Astrocyte (in vitro differentiated cells and primary cell): ENCODE results near the gene CREB3L2. TPM values are rescaled to one million over a fixed set of nuclear protein-coding genes. Genes with fewer than 3 reads are reported as not detected.

ENCODE experiments used
- DNase-seq: peaks from one replicate; pipeline ENCODE4 v3.0.0-alpha.2; 2010; ENCODE audit warnings: low read depth
- FAIRE-seq: peaks from 2 replicates; lab custom pipeline; 2011; peaks lifted over from hg19 to GRCh38; lab: Jason Lieb, UNC
- H2AFZ ChIP-seq: 2 replicates; pipeline ENCODE4 v1.6.0; 2012; ENCODE audit warnings: low read depth, low read length, inconsistent platforms
- H3K27ac ChIP-seq: 2 replicates; pipeline ENCODE4 v1.5.1; 2011; ENCODE audit warnings: low read depth, low read length, inconsistent platforms
- H3K27me3 ChIP-seq: 2 replicates; pipeline ENCODE4 v1.6.0; 2011; ENCODE audit warnings: low read length, inconsistent platforms; ENCODE audit not compliant: insufficient read depth
- H3K36me3 ChIP-seq: 2 replicates; pipeline ENCODE4 v1.5.1; 2011; ENCODE audit warnings: low read length, inconsistent platforms; ENCODE audit not compliant: insufficient read depth
- H3K4me1 ChIP-seq: 2 replicates; pipeline ENCODE4 v1.5.1; 2011; ENCODE audit warnings: low read length, inconsistent platforms; ENCODE audit not compliant: insufficient read depth
- H3K4me2 ChIP-seq: 2 replicates; pipeline ENCODE4 v1.6.0; 2012; ENCODE audit warnings: low read length, inconsistent platforms
- H3K4me3 ChIP-seq: 2 replicates; pipeline ENCODE4 v1.5.1; 2011; ENCODE audit warnings: low read depth, mild to moderate bottlenecking, low read length, inconsistent platforms; ENCODE audit not compliant: insufficient read depth
- H3K79me2 ChIP-seq: 2 replicates; pipeline ENCODE4 v1.6.0; 2012; ENCODE audit warnings: mild to moderate bottlenecking, low read length, inconsistent platforms; ENCODE audit not compliant: insufficient read depth
- H3K9ac ChIP-seq: 2 replicates; pipeline ENCODE4 v1.6.0; 2012; ENCODE audit warnings: mild to moderate bottlenecking, low read length, inconsistent platforms
- H3K9me3 ChIP-seq: 2 replicates; pipeline ENCODE4 v1.5.1; 2012; ENCODE audit warnings: low read depth, mild to moderate bottlenecking, low read length, inconsistent platforms; ENCODE audit not compliant: insufficient read depth
- H4K20me1 ChIP-seq: 2 replicates; pipeline ENCODE4 v1.6.0; 2012; ENCODE audit warnings: low read length, inconsistent platforms; ENCODE audit not compliant: insufficient read depth
- H3K27ac Mint-ChIP-seq: one replicate; pipeline ENCODE4 v1.8.0; 2021; ENCODE audit warnings: mild to moderate bottlenecking, mixed read lengths; ENCODE audit not compliant: unreplicated experiment
- H3K27me3 Mint-ChIP-seq: one replicate; pipeline ENCODE4 v1.8.0; 2021; ENCODE audit warnings: low read depth, mixed read lengths; ENCODE audit not compliant: unreplicated experiment
- H3K36me3 Mint-ChIP-seq: one replicate; pipeline ENCODE4 v1.8.0; 2021; ENCODE audit warnings: low read depth, mixed read lengths; ENCODE audit not compliant: unreplicated experiment
- H3K4me1 Mint-ChIP-seq: one replicate; pipeline ENCODE4 v1.8.0; 2021; ENCODE audit warnings: low read depth, mixed read lengths; ENCODE audit not compliant: unreplicated experiment
- H3K4me3 Mint-ChIP-seq: one replicate; pipeline ENCODE4 v1.8.0; 2021; ENCODE audit warnings: mild to moderate bottlenecking, moderate library complexity, mixed read lengths; ENCODE audit not compliant: unreplicated experiment
- H3K9me3 Mint-ChIP-seq: one replicate; pipeline ENCODE4 v1.8.0; 2021; ENCODE audit warnings: mild to moderate bottlenecking, mixed read lengths; ENCODE audit not compliant: unreplicated experiment
- EZH2 ChIP-seq: IDR thresholded peaks from 2 replicates; pipeline ENCODE4 v1.6.1; 2012; ENCODE audit warnings: mild to moderate bottlenecking, low read length, inconsistent platforms; ENCODE audit not compliant: insufficient read depth
- total RNA-seq: library from RNA; stranded (reverse); gene quantifications from 2 replicates; pipeline ENCODE4 v1.2.1, GENCODE V29; 2021
- TF ChIP-seq, protein P1 (sequence below): IDR thresholded peaks from 2 replicates; pipeline ENCODE4 v1.5.1; 2011; ENCODE audit warnings: low read depth, mild to moderate bottlenecking, inconsistent platforms, low read length, moderate library complexity; ENCODE audit not compliant: insufficient read depth

CREB3L2 gene
- total RNA-seq, 1 donor from 2014 or later = 116 TPM

DNA sequence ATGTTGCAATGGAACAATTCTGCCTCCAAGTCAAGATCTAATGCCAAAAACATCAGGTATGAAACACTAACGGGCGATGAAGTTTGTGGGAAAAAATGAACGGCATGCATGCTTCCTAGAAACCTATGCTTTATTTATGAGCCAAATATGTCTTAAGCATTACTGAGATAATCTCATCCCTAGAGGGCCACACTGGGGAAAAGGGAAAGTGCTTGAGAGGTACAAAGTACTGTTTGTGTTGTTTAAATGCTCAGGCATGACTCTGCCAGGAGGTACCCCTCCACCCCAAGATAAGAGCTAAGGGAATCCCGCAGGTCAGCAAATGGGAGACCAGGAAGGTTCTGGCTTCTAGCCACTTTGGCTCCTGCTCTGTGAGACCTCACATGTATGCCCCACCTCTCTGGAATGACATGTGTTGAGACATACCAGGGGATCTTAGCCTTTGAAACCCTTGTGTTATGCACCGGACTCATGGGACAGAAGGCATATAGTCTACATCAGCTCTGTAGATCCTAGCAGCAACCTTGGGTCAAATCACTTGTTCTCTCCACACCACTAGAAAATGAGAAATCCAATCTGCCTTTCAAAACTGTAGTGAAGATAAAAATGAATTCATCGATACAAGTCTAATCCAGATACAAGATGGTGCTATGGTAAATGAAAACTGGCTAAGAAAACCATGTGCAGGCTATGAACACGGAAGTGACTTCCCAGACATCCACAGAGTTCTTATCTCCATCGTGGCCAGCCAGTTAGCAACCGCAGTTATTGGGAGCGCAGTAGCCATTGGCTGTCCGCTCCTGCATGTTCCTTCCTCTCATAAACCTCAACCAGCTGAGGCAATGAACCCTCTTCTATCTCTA is 61.0 kb downstream of the CREB3L2 start:
- peaks cover 97% of the 10 kb centered on the region for H3K79me2 ChIP-seq
- TF ChIP-seq EZH2 = no peak
- TF ChIP-seq, protein P1, sequence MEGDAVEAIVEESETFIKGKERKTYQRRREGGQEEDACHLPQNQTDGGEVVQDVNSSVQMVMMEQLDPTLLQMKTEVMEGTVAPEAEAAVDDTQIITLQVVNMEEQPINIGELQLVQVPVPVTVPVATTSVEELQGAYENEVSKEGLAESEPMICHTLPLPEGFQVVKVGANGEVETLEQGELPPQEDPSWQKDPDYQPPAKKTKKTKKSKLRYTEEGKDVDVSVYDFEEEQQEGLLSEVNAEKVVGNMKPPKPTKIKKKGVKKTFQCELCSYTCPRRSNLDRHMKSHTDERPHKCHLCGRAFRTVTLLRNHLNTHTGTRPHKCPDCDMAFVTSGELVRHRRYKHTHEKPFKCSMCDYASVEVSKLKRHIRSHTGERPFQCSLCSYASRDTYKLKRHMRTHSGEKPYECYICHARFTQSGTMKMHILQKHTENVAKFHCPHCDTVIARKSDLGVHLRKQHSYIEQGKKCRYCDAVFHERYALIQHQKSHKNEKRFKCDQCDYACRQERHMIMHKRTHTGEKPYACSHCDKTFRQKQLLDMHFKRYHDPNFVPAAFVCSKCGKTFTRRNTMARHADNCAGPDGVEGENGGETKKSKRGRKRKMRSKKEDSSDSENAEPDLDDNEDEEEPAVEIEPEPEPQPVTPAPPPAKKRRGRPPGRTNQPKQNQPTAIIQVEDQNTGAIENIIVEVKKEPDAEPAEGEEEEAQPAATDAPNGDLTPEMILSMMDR = no peak
- no peak overlapping the region for H2AFZ ChIP-seq
- peak overlapping the region; percentile 74 for H3K27ac ChIP-seq
- Mint-ChIP-seq H3K36me3 (peaks cover 9% of the 10 kb centered on the region), H3K4me3 (no peak overlapping the region), H3K27ac (peak overlapping the region; percentile 43), H3K27me3 (no peaks in the 10 kb centered on the region), H3K9me3 (no peaks in the 10 kb centered on the region), H3K4me1 (peaks cover 66% of the 10 kb centered on the region)
- peak overlapping the region; percentile 66 for H3K9ac ChIP-seq
- DNase-seq = peak; percentile 89
- H4K20me1 ChIP-seq = peaks cover 59% of the 10 kb centered on the region
- H3K4me2 ChIP-seq = peak overlapping the region; percentile 11
- no peak overlapping the region for H3K4me3 ChIP-seq
- peaks cover 4% of the 10 kb centered on the region for H3K36me3 ChIP-seq
- FAIRE-seq = no peak
- H3K4me1 ChIP-seq = peaks cover 50% of the 10 kb centered on the region
- no peaks in the 10 kb centered on the region for H3K9me3 ChIP-seq
- no peaks in the 10 kb centered on the region for H3K27me3 ChIP-seq

DNA sequence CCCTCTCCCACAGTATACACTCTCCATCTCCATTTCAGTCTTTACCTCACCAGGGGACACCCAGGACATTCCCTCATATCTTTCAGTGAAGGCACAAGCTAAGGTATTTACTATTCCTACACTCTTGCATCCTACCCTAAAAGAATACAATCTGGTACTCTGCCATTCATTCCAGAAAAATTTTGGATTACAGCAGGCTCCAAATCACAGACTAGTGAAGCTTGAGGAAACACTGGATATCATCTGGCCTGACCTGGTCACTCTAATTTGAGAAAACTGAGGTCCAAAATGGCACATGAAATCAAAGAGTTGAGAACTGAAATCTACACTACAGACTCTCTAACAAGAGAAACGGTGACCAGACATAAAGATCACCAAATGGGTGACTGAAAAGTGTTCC is 61.7 kb downstream of the CREB3L2 start:
- Mint-ChIP-seq H3K9me3 (no peaks in the 10 kb centered on the region), H3K4me1 (peaks cover 71% of the 10 kb centered on the region), H3K27ac (peak overlapping the region; percentile 73), H3K27me3 (no peaks in the 10 kb centered on the region), H3K4me3 (peak overlapping the region; percentile 30), H3K36me3 (peaks cover 11% of the 10 kb centered on the region)
- peaks cover 53% of the 10 kb centered on the region for H3K4me1 ChIP-seq
- TF ChIP-seq, protein P1 = no peak
- TF ChIP-seq EZH2 = no peak
- H3K4me2 ChIP-seq = peak overlapping the region; percentile 11
- peaks cover 4% of the 10 kb centered on the region for H3K36me3 ChIP-seq
- H3K9me3 ChIP-seq = no peaks in the 10 kb centered on the region
- no peak overlapping the region for H2AFZ ChIP-seq
- peak overlapping the region; percentile 74 for H3K27ac ChIP-seq
- H3K27me3 ChIP-seq = no peaks in the 10 kb centered on the region
- H3K9ac ChIP-seq = peak overlapping the region; percentile 66
- H3K79me2 ChIP-seq = peaks cover 97% of the 10 kb centered on the region
- DNase-seq (no peak), FAIRE-seq (no peak)
- H4K20me1 ChIP-seq = peaks cover 64% of the 10 kb centered on the region
- H3K4me3 ChIP-seq = no peak overlapping the region

DNA sequence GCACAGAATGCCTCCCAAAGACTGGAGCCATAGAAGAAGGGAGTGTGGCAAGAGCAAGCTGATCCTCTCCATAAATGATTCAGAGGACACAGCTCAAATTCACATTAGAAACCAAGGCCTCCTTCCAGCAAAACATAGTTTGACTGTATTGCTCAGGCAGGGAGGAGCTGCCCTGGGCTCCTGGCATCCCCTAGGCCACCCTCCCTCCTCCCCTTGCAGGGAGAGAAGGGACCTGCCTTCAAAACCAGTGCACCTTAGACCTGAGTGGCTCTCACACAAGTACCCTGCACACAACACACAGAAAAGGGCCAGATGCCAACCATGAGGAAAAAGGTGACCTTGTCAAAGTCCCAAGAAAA is 64.7 kb downstream of the CREB3L2 start:
- Histone ChIP-seq H2AFZ (no peak overlapping the region), H3K4me3 (no peak overlapping the region), H3K27ac (no peak overlapping the region), H3K9me3 (no peaks in the 10 kb centered on the region), H3K4me2 (no peak overlapping the region), H3K9ac (peak overlapping the region; percentile 17), H4K20me1 (peaks cover 66% of the 10 kb centered on the region), H3K79me2 (peaks cover 98% of the 10 kb centered on the region), H3K4me1 (peaks cover 52% of the 10 kb centered on the region), H3K27me3 (no peaks in the 10 kb centered on the region), H3K36me3 (peaks cover 4% of the 10 kb centered on the region)
- H3K27ac Mint-ChIP-seq = no peak overlapping the region
- DNase-seq (peak; percentile 37), FAIRE-seq (no peak)
- no peak for TF ChIP-seq EZH2
- TF ChIP-seq, protein P1 = no peak
- H3K4me1 Mint-ChIP-seq = peaks cover 73% of the 10 kb centered on the region
- no peaks in the 10 kb centered on the region for H3K27me3 Mint-ChIP-seq
- H3K4me3 Mint-ChIP-seq = no peak overlapping the region
- H3K9me3 Mint-ChIP-seq = no peaks in the 10 kb centered on the region
- peaks cover 15% of the 10 kb centered on the region for H3K36me3 Mint-ChIP-seq
